ENCODE results near the gene CENPP. TPM values are rescaled to one million over a fixed set of nuclear protein-coding genes. Genes with fewer than 3 reads are reported as not detected.

CENPP gene
- total RNA-seq, 4 donors from 2014 or later: 0.88 to 12.0 (median 4.3) TPM

- no peaks in the 10 kb centered on the region for H3K9me3 ChIP-seq
- no peaks in the 10 kb centered on the region for H3K27me3 ChIP-seq
- peak overlapping the region; percentile 68 to 82 for H3K27ac ChIP-seq
- DNase-seq: no peak
- no peak overlapping the region for H3K4me3 ChIP-seq
- no peaks in the 10 kb centered on the region for H3K4me1 ChIP-seq
- H3K36me3 ChIP-seq: no peaks in the 10 kb centered on the region
- TF ChIP-seq POLR2A (IDR thresholded peaks at IDR 0.05) (no peak), CTCF (IDR thresholded peaks at IDR 0.05) (no peak)
- intact Hi-C loops (cut with DNase I; ENCODE audit: low total_unique reads): no loop called here
Observed at GRCh38 chr9:92608909-92609445, 283.2 kb downstream of the CENPP start.

- Histone ChIP-seq H3K27ac (peak overlapping the region; percentile 68 to 82), H3K27me3 (no peaks in the 10 kb centered on the region), H3K9me3 (no peaks in the 10 kb centered on the region), H3K4me1 (no peaks in the 10 kb centered on the region), H3K36me3 (no peaks in the 10 kb centered on the region), H3K4me3 (no peak overlapping the region)
- peak; percentile 49 to 60 for DNase-seq
- TF ChIP-seq CTCF (IDR thresholded peaks at IDR 0.05): no peak
- no peak for TF ChIP-seq POLR2A (IDR thresholded peaks at IDR 0.05)
- intact Hi-C loops (cut with DNase I; ENCODE audit: low total_unique reads): no loop called here
Observed at GRCh38 chr9:92610470-92611420, 285.0 kb downstream of the CENPP start.

- TF ChIP-seq CTCF (IDR thresholded peaks at IDR 0.05) (no peak), POLR2A (IDR thresholded peaks at IDR 0.05) (no peak)
- Histone ChIP-seq H3K27me3 (no peaks in the 10 kb centered on the region), H3K27ac (peak overlapping the region in 1 of 2 donors; percentile 82), H3K4me1 (no peaks in the 10 kb centered on the region), H3K4me3 (no peak overlapping the region), H3K9me3 (no peaks in the 10 kb centered on the region), H3K36me3 (no peaks in the 10 kb centered on the region)
- no peak for DNase-seq
- intact Hi-C loops (cut with DNase I; ENCODE audit: low total_unique reads): no loop called here
Observed at GRCh38 chr9:92611621-92612285, 286.0 kb downstream of the CENPP start.

- TF ChIP-seq POLR2A (IDR thresholded peaks at IDR 0.05) (no peak), CTCF (IDR thresholded peaks at IDR 0.05) (no peak)
- no peaks in the 10 kb centered on the region for H3K27me3 ChIP-seq
- peaks cover under 1 to 4% of the 10 kb centered on the region in 2 donors for H3K4me1 ChIP-seq
- no peak overlapping the region for H3K27ac ChIP-seq
- intact Hi-C loops (cut with DNase I; ENCODE audit: low total_unique reads): no loop called here
- H3K4me3 ChIP-seq: no peak overlapping the region
- H3K36me3 ChIP-seq: no peaks in the 10 kb centered on the region
- no peak for DNase-seq
- no peaks in the 10 kb centered on the region for H3K9me3 ChIP-seq
Observed at GRCh38 chr9:92612292-92612691, 286.5 kb downstream of the CENPP start.

GRCh38 chr9:92612816-92613215, 287.1 kb downstream of the CENPP start:
- no peaks in the 10 kb centered on the region for H3K27me3 ChIP-seq
- no peak overlapping the region for H3K4me3 ChIP-seq
- DNase-seq: no peak
- TF ChIP-seq POLR2A (IDR thresholded peaks at IDR 0.05) (no peak), CTCF (IDR thresholded peaks at IDR 0.05) (no peak)
- no peaks in the 10 kb centered on the region for H3K36me3 ChIP-seq
- peaks cover 6 to 8% of the 10 kb centered on the region in 2 donors for H3K4me1 ChIP-seq
- no peaks in the 10 kb centered on the region for H3K9me3 ChIP-seq
- H3K27ac ChIP-seq: no peak overlapping the region
- intact Hi-C loops (cut with DNase I; ENCODE audit: low total_unique reads): no loop called here
